ENCODE measurements around the gene SSC5D.
"Not testable (repeated sequence)": the region's sequence is repeated elsewhere in the genome, so short reads cannot be mapped to it uniquely, and the experiment has no call there.

The SSC5D gene

GRCh38 chr19:55504981-55505380 lies 16.7 kb downstream of the SSC5D start:
- DNase-seq (ENCODE audit: insufficient read length, low spot score), result no peak
- no peak for FAIRE-seq
- TF ChIP-seq POLR2A (IDR thresholded peaks at IDR 0.05; ENCODE audit: low read depth, low read length), result no peak

GRCh38 chr19:55508120-55508519 lies 19.9 kb downstream of the SSC5D start:
- FAIRE-seq (no peak), DNase-seq (ENCODE audit: insufficient read length, low spot score) (no peak)
- TF ChIP-seq POLR2A (IDR thresholded peaks at IDR 0.05; ENCODE audit: low read depth, low read length), result no peak

- no peak for FAIRE-seq
- TF ChIP-seq POLR2A (IDR thresholded peaks at IDR 0.05; ENCODE audit: low read depth, low read length), result no peak
- DNase-seq (ENCODE audit: insufficient read length, low spot score), result peak; percentile 99
These were observed 28.8 kb downstream of the SSC5D start for GRCh38 chr19:55516878-55517620.

GRCh38 chr19:55519451-55520311 lies 31.4 kb downstream of the SSC5D start:
- DNase-seq (ENCODE audit: insufficient read length, low spot score), result peak; percentile 97
- no peak for TF ChIP-seq POLR2A (IDR thresholded peaks at IDR 0.05; ENCODE audit: low read depth, low read length)
- FAIRE-seq, result no peak

GRCh38 chr19:55520691-55521292 lies 32.6 kb downstream of the SSC5D start:
- FAIRE-seq, result no peak
- peak; percentile 20; the same call in 1 of the 2 replicates for TF ChIP-seq POLR2A (IDR thresholded peaks at IDR 0.05; ENCODE audit: low read depth, low read length)
- DNase-seq (ENCODE audit: insufficient read length, low spot score), result no peak

GRCh38 chr19:55525289-55526101 lies 37.3 kb downstream of the SSC5D start:
- DNase-seq (ENCODE audit: insufficient read length, low spot score) (no peak), FAIRE-seq (no peak)
- no peak for TF ChIP-seq POLR2A (IDR thresholded peaks at IDR 0.05; ENCODE audit: low read depth, low read length)

GRCh38 chr19:55526216-55527196 lies 38.3 kb downstream of the SSC5D start:
- DNase-seq (ENCODE audit: insufficient read length, low spot score), result peak; percentile 71
- FAIRE-seq, result no peak
- TF ChIP-seq POLR2A (IDR thresholded peaks at IDR 0.05; ENCODE audit: low read depth, low read length), result no peak

- no peak for TF ChIP-seq POLR2A (IDR thresholded peaks at IDR 0.05; ENCODE audit: low read depth, low read length)
- no peak for FAIRE-seq
These were observed 39.2 kb downstream of the SSC5D start for GRCh38 chr19:55527197-55528029.

GRCh38 chr19:55528030-55528803 lies 40.0 kb downstream of the SSC5D start:
- TF ChIP-seq POLR2A (IDR thresholded peaks at IDR 0.05; ENCODE audit: low read depth, low read length), result no peak
- FAIRE-seq (no peak), DNase-seq (ENCODE audit: insufficient read length, low spot score) (no peak)

More at GRCh38 chr19:55527197-55528029, 39.2 kb downstream of the SSC5D start:
- no peak for DNase-seq (ENCODE audit: insufficient read length, low spot score)

- no peak for TF ChIP-seq POLR2A (IDR thresholded peaks at IDR 0.05; ENCODE audit: low read depth, low read length)
- FAIRE-seq (no peak), DNase-seq (ENCODE audit: insufficient read length, low spot score) (no peak)
These were observed 41.5 kb downstream of the SSC5D start for GRCh38 chr19:55529636-55530234.

- no peak for TF ChIP-seq POLR2A (IDR thresholded peaks at IDR 0.05; ENCODE audit: low read depth, low read length)
- DNase-seq (ENCODE audit: insufficient read length, low spot score), result no peak
- no peak for FAIRE-seq
These were observed 42.8 kb downstream of the SSC5D start for GRCh38 chr19:55530996-55531395.

GRCh38 chr19:55534280-55534679 lies 46.0 kb downstream of the SSC5D start:
- DNase-seq (ENCODE audit: insufficient read length, low spot score); FAIRE-seq: not testable (repeated sequence)
